Epithelial cell of esophagus (primary cell): Measurements from ENCODE around the gene NDN.

Experiments used
- DNase-seq: peaks from one replicate; pipeline ENCODE4 v3.0.0; 2010; ENCODE audit warnings: low read depth
- H3K4me3 ChIP-seq: 2 replicates; pipeline ENCODE4 v1.5.1; 2011; ENCODE audit warnings: mild to moderate bottlenecking, low read length, control low read depth
- CTCF ChIP-seq: IDR thresholded peaks from 2 replicates; pipeline ENCODE4 v1.5.1; 2011; ENCODE audit warnings: low read depth, mild to moderate bottlenecking, low read length, control low read depth, inconsistent platforms; ENCODE audit not compliant: insufficient read depth; ENCODE audit errors: missing control alignments

NDN gene

GRCh38 chr15:23690450-23690852, 3.3 kb upstream of the NDN start:
- DNase-seq: no peak
- no peak for TF ChIP-seq CTCF
- no peak overlapping the region for H3K4me3 ChIP-seq

GRCh38 chr15:23690015-23690414, 2.9 kb upstream of the NDN start:
- no peak for DNase-seq
- TF ChIP-seq CTCF: no peak
- H3K4me3 ChIP-seq: no peak overlapping the region

GRCh38 chr15:23686466-23687142, 501 bp downstream of the NDN start:
- no peak for TF ChIP-seq CTCF
- no peak for DNase-seq
- H3K4me3 ChIP-seq: peak overlapping the region; percentile 51

GRCh38 chr15:23671481-23671880, 15.6 kb downstream of the NDN start:
- H3K4me3 ChIP-seq: no peak overlapping the region
- no peak for TF ChIP-seq CTCF
- DNase-seq: no peak

GRCh38 chr15:23670970-23671369, 16.1 kb downstream of the NDN start:
- no peak for TF ChIP-seq CTCF
- no peak overlapping the region for H3K4me3 ChIP-seq
- DNase-seq: no peak

GRCh38 chr15:23663232-23663631, 23.9 kb downstream of the NDN start:
- no peak for DNase-seq
- no peak for TF ChIP-seq CTCF

GRCh38 chr15:23648920-23649515, 38.1 kb downstream of the NDN start:
- DNase-seq: peak; percentile 8
- no peak overlapping the region for H3K4me3 ChIP-seq
- TF ChIP-seq CTCF: peak; percentile 53

More at GRCh38 chr15:23663232-23663631, 23.9 kb downstream of the NDN start:
- H3K4me3 ChIP-seq: no peak overlapping the region
